Prostate gland (tissue), 2 donors: ENCODE measurements around the gene GRAMD1A. TPM values are rescaled to one million over a fixed set of nuclear protein-coding genes. Genes with fewer than 3 reads are reported as not detected.

ENCODE experiments used
- DNase-seq: peaks from one replicate; pipeline ENCODE4 v3.0.0-alpha.2; 2019; ENCODE audit warnings: low spot score
- H3K27ac ChIP-seq, 2 donors: fragments of 200-600 bp; sonication (generic); 2 replicates each; pipeline ENCODE4 v1.5.1; 2017 to 2019
- H3K27me3 ChIP-seq: fragments of 200-600 bp; sonication (generic); replicated peaks from 2 replicates; pipeline ENCODE4 v1.5.1; 2019; ENCODE audit not compliant: insufficient read depth
- H3K36me3 ChIP-seq, 2 donors: fragments of 200-600 bp; sonication (generic); 1 replicate in 1 of 2; 2 replicates in 1 of 2; pipeline versions ENCODE4 v1.5.1 to v1.8.1; 2017 to 2019
- H3K4me1 ChIP-seq: fragments of 200-600 bp; sonication (generic); replicated peaks from 2 replicates; pipeline ENCODE4 v1.5.1; 2019
- H3K4me3 ChIP-seq, 2 donors: fragments of 200-600 bp; sonication (generic); 2 replicates each; pipeline ENCODE4 v1.5.1; 2017 to 2019
- H3K9me3 ChIP-seq: fragments of 200-600 bp; sonication (generic); 2 replicates; pipeline ENCODE4 v1.5.1; 2017
- CTCF ChIP-seq, 4 experiments: fragments of 200-600 bp in 2 of 4; fragments of 450-650 bp in 2 of 4; sonication (generic) in 2 of 4; IDR thresholded peaks; 1 replicate in 3 of 4; 2 replicates in 1 of 4; pipeline ENCODE4 v1.5.1; 2016 to 2019; ENCODE audit warnings: antibody characterized with exemption in 4 of 4, mild to moderate bottlenecking in 2 of 4, moderate library complexity in 2 of 4
- POLR2A ChIP-seq: fragments of 450-650 bp; IDR thresholded peaks from one replicate; pipeline ENCODE4 v1.6.1; 2016; ENCODE audit warnings: antibody characterized with exemption, mild to moderate bottlenecking
- POLR2AphosphoS5 ChIP-seq: sonication (generic); formaldehyde crosslinking; IDR thresholded peaks from one replicate; pipeline ENCODE4 v1.6.1; 2017; ENCODE audit warnings: antibody characterized with exemption
- WGBS: methylation state at CpG from one replicate; pipeline ENCODE4 v1.1.5; 2018; 5-methylcytosine and 5-hydroxymethylcytosine counted together
- intact Hi-C: fragments of 100-400 bp; cut with DNase I; formaldehyde crosslinking; loops from one replicate; pipeline ENCODE4 v1.14.2; 2022
- total RNA-seq, 2 donors: library from RNA; depleted of rRNA; stranded (reverse); fragments of >200 nt; gene quantifications; one replicate each; pipeline ENCODE4 v1.1.0, GENCODE V29; 2016

GRAMD1A gene
- total RNA-seq, 2 donors from 2014 or later = 32.2 to 120 TPM

GRCh38 chr19:35061583-35062373 is 61.7 kb downstream of the GRAMD1A start:
- 83% methylated on average over 7 of the region's 7 CpGs for WGBS

GRCh38 chr19:35062942-35063341 is 62.8 kb downstream of the GRAMD1A start:
- peak; percentile 50 for TF ChIP-seq POLR2AphosphoS5
- no peak for TF ChIP-seq POLR2A
- TF ChIP-seq CTCF (IDR thresholded peaks at IDR 0.05) = no peak

More at GRCh38 chr19:35061583-35062373, 61.7 kb downstream of the GRAMD1A start:
- intact Hi-C loops = no loop called here
- Histone ChIP-seq H3K4me3 (no peak overlapping the region), H3K27me3 (no peaks in the 10 kb centered on the region), H3K4me1 (no peaks in the 10 kb centered on the region), H3K27ac (no peak overlapping the region), H3K36me3 (no peaks in the 10 kb centered on the region), H3K9me3 (no peaks in the 10 kb centered on the region)
- TF ChIP-seq POLR2A = no peak
- TF ChIP-seq POLR2AphosphoS5 = no peak
- no peak for TF ChIP-seq CTCF (IDR thresholded peaks at IDR 0.05)
- DNase-seq = no peak

GRCh38 chr19:35063940-35064818 is 64.1 kb downstream of the GRAMD1A start:
- intact Hi-C loops = no loop called here
- H3K4me3 ChIP-seq = no peak overlapping the region
- 80% methylated on average over 10 of the region's 10 CpGs for WGBS
- TF ChIP-seq CTCF (IDR thresholded peaks at IDR 0.05) (no peak), POLR2A (no peak), POLR2AphosphoS5 (no peak)
- no peaks in the 10 kb centered on the region for H3K9me3 ChIP-seq
- no peaks in the 10 kb centered on the region for H3K4me1 ChIP-seq
- H3K27me3 ChIP-seq = no peaks in the 10 kb centered on the region
- no peaks in the 10 kb centered on the region for H3K36me3 ChIP-seq
- H3K27ac ChIP-seq = peak overlapping the region in 1 of 2 donors; percentile 37
- no peak for DNase-seq

More at GRCh38 chr19:35062942-35063341, 62.8 kb downstream of the GRAMD1A start:
- intact Hi-C loops = no loop called here
- Histone ChIP-seq H3K27me3 (no peaks in the 10 kb centered on the region), H3K4me3 (no peak overlapping the region), H3K4me1 (no peaks in the 10 kb centered on the region), H3K27ac (peak overlapping the region; percentile 37 to 42), H3K9me3 (no peaks in the 10 kb centered on the region), H3K36me3 (no peaks in the 10 kb centered on the region)
- DNase-seq = peak; percentile 50
- WGBS = 64% methylated on average over 7 of the region's 7 CpGs

- H3K36me3 ChIP-seq = no peaks in the 10 kb centered on the region
- no peak for DNase-seq
- H3K9me3 ChIP-seq = no peaks in the 10 kb centered on the region
- no peak for TF ChIP-seq POLR2A
- intact Hi-C loops = no loop called here
- 86% methylated on average over 10 of the region's 10 CpGs for WGBS
- no peaks in the 10 kb centered on the region for H3K4me1 ChIP-seq
- H3K27ac ChIP-seq = no peak overlapping the region
- H3K4me3 ChIP-seq = no peak overlapping the region
- H3K27me3 ChIP-seq = no peaks in the 10 kb centered on the region
Observed at GRCh38 chr19:35065574-35065973, 65.5 kb downstream of the GRAMD1A start.

GRCh38 chr19:35066121-35066520 is 66.0 kb downstream of the GRAMD1A start:
- H3K9me3 ChIP-seq = no peaks in the 10 kb centered on the region
- intact Hi-C loops = no loop called here
- 94% methylated on average over 15 of the region's 15 CpGs for whole genome bisulfite sequencing
- H3K27ac ChIP-seq = no peak overlapping the region
- no peaks in the 10 kb centered on the region for H3K36me3 ChIP-seq
- no peak overlapping the region for H3K4me3 ChIP-seq
- DNase-seq = no peak
- no peak for TF ChIP-seq POLR2A
- TF ChIP-seq POLR2AphosphoS5 = no peak
- TF ChIP-seq CTCF (IDR thresholded peaks at IDR 0.05) = no peak
- no peaks in the 10 kb centered on the region for H3K4me1 ChIP-seq
- H3K27me3 ChIP-seq = no peaks in the 10 kb centered on the region
